ENCODE measurements around the gene TMEM131.
"Not testable (repeated sequence)": the region's sequence is repeated elsewhere in the genome, so short reads cannot be mapped to it uniquely, and the experiment has no call there.

Gene TMEM131

DNA sequence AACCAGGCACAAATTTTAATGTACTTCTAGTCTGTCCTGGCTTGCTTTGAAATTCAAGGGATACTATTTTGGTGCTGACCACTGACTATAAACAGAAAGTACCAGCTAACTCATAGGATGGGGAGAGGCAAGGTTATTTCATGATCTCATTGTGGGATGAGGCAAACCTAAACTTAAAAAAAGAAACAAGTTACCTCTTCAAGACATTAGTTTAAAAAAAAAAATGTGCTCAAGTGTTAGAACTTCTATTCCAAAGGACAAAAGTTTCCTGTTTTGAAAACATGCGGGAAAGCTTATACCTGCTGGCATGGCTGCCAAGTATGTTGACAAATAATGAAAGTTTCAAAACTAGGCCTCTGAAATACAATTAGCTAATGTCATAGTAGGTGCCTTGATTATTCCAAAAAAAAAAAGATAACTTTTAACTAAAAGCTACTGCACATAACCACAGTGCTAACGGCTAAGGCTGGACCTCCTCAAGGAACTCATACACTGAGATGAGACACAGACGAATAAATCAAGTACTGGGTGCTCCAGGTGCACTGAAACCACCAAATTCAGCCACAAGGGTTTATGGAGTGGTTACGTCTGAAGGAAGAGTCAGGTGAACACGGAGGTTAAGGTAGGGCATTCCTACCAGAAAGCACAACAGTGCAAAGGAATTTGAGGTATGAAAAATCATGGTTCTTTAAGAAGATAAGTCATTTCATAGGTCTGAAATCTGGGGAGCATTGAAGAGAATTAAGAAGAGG, 38.1 kb downstream of the TMEM131 start:
- no peak for FAIRE-seq

DNA sequence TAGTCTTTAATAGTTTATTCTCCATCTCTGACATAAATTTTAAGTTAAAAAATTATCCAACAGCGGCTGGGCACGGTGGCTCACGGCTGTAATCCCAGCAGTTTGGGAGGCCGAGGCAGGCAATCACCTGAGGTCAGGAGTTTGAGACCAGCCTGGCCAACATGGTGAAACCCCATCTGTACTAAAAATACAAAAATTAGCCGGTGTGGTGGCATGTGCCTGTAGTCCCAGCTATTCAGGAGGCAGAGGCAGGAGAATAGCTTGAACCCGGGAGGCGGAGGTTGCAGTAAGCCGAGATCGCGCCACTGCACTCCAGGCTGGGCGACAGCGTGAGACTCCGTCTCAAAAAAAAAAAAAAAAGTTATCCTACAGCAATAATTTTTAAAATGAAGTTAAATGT, 39.0 kb downstream of the TMEM131 start:
- not testable (repeated sequence) for FAIRE-seq

More for the DNA sequence above, 38.1 kb downstream of the TMEM131 start:
- DNase-seq (ENCODE audit: low spot score) = peak; percentile 12

DNA sequence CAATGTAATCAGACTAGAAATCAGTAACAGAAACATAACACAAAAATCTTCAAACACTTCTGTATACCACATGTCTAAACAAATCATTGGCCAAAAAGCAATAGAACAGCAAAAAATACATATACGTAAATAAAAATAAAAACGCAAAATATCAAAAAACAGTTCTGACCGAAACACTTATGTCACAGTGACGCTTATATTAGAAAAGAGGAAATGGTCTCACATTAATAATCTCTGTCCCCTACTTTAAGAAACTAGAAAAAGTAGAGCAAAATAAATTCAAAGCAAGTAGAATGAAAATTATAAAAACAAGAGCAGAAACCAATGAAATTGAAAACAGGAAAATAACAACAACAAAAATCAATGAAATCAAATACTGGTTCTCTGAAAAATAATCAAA, 41.9 kb downstream of the TMEM131 start:
- DNase-seq (ENCODE audit: low spot score) (no peak), FAIRE-seq (no peak)

More for the DNA sequence above, 39.0 kb downstream of the TMEM131 start:
- DNase-seq (ENCODE audit: low spot score) = not testable (repeated sequence)

DNA sequence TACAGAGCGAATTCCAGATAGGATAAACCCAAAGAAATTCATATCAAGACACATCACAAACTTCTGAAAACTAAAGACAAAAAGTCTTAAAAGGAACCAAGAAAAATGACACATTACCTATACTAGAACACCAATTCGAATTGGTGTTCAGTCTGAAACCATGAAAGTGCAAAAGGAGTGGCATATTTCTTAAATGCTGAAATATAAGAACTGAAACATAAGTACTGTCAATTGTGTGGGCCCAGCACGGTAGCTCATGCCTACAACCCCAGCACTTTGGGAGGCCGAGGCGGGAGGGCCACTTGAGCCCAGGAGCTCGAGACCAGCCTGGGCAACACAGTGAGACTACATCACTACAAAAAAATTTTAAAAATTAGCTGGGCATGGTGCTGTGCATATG, 43.4 kb downstream of the TMEM131 start:
- DNase-seq (ENCODE audit: low spot score) (no peak), FAIRE-seq (no peak)

DNA sequence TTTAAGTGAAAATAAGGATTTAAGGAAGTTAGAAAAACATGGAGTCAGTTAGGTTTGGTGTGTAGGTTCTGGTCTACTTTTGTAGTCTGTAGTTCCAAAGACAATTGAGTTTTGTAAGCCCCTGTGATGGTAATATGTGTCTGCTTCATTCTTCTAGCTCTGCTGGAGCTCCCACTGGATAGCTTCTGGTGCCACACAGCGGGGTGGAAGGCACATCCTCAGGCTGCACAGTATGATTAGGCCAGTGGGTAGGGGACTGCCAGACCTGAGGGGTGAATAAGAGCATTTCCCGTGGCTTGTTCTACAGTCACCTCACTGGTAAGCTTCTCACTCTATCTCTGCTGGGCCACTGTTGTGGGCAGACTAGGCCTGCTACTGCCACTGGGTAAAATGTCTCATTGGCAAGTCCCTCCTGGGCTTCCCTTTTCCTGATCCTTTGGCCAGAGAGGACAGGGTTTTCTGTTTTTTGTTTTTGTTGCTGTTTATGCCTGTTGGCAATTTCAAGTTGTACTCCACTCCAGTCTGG, 44.5 kb downstream of the TMEM131 start:
- FAIRE-seq = no peak
- no peak for DNase-seq (ENCODE audit: low spot score)

DNA sequence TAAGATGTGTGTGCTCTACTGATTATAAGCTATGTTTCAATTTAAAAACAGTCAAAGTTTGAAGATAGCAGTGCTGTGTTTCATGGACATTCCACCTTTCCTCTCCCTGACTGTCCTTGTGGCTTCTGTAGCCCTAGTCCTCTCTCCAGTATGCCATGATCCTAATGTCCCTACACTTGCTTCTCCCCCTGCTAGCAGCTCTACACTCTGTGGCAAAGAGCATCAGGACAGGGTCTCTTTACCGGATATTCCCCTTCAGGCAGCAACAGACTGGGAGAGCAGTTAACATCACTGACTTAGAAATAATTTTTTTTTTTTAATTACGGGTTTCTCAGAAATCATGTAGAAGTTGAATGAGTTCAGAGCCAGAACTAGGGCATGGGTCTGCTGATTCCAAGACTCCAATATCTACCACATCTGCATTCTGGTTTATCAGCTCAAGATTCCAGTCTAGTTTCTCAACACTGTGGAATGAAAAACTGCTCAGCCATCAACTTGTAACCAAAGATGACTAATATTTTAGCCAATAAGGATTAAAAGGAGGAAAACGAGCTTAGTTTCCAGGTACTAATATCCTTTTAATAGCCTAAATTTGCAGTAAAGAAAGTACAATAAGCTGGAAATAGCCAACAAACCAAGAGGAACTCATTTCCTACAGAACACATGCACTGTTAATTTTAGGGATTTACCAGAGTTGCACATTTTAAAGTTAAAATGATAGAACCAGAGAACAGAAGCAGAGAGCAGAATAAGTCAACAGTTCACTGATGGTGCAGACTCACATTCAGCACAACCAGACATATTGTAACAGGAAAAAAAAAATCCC, 45.2 kb downstream of the TMEM131 start:
- DNase-seq (ENCODE audit: low spot score) (peak; percentile 20), FAIRE-seq (no peak)

DNA sequence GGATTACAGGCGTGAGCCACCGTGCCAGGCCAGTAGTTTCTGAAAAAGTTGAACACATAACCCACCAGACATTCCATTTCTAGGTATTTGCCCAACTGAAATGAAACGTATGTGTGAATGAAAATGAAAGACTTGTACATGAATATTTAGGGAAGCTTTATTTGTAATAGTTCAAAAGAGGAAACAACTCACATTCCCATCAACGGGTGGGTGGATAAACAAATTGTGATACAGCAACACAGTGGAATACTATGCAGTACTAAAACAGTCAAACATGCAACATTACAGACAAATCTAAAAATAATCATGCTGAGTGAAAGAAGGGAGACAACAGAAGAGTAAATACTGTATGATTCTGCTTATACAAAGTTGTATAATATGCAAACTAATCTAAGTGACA, 46.8 kb downstream of the TMEM131 start:
- no peak for DNase-seq (ENCODE audit: low spot score)
- FAIRE-seq = no peak

DNA sequence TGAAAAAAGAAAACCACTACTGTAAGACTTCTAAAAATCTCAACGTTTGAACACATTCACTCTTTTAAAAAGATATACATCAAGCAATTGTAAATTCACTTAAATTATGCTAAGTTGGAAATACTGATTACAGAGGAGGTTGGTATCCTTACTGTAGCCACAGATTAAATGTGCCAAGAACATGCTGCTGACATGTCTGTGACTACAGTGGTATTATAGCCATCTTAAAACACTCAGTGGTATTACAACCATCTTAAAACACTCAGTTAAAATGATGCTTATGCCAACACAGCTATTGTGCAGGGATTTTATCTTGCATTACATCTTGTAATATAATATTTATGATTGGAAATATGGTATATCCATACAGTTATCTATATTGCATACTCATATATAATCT, 50.0 kb downstream of the TMEM131 start:
- FAIRE-seq (peak; percentile 27), DNase-seq (ENCODE audit: low spot score) (no peak)

DNA sequence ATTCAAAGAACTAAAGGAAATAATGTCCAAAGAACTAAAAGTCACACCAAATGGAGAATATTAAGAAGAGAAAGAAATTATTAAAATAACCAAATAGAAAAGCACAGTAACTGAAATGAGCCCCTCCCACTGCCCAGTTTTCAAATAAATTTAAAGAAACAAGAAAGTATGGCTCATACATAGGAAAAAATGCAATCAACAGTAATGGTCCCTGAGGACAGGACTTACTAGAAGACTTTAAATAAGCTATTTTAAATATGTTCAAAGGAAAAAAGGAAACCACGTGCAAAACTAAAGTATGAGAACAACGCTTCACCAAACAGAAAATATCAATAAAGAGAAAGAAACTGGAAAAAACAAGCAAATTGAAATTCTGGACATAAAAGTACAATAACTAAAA, 58.9 kb downstream of the TMEM131 start:
- DNase-seq (ENCODE audit: low spot score) (no peak), FAIRE-seq (no peak)

DNA sequence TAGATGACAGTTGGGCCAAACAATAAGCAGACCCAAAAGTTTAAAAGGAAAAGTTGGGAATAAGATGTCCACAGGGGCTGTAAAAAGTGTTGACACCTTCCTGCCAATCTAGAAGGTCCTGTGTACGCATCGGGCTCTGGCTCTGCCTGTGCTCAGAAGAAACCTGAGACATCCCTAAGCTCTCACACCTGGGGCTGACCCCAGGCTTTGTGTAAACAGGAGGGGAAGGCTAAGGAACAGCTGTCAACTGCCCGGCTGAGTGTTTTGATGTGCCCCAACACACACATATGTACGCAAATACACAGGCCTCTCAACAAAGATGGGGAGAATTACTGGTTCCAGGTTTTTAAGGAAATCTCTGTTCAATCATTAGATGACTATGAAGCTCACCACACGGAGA, 59.5 kb downstream of the TMEM131 start:
- DNase-seq (ENCODE audit: low spot score) (peak; percentile 13), FAIRE-seq (no peak)

DNA sequence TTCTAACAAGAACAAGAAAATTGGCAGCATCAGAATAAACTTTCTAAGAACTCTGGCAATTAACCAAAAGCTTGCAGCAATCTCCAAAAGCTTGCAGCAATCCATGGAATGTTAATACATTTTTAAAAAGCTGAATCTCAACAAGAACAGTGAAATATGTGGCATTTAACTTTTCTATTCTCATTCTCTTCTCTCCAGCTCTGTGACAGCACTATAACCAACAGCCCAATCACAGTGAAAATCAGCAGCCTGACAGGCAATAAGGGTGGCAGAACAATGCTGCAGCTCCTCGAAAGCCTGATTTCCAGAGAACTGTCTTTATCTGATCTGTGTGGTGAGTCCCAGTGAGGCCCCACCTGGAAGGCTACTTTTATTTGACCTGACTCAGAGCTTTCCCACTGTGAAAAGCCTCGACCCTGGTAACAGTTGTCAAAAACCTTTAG, 60.0 kb downstream of the TMEM131 start:
- DNase-seq (ENCODE audit: low spot score) = peak; percentile 17
- no peak for FAIRE-seq

DNA sequence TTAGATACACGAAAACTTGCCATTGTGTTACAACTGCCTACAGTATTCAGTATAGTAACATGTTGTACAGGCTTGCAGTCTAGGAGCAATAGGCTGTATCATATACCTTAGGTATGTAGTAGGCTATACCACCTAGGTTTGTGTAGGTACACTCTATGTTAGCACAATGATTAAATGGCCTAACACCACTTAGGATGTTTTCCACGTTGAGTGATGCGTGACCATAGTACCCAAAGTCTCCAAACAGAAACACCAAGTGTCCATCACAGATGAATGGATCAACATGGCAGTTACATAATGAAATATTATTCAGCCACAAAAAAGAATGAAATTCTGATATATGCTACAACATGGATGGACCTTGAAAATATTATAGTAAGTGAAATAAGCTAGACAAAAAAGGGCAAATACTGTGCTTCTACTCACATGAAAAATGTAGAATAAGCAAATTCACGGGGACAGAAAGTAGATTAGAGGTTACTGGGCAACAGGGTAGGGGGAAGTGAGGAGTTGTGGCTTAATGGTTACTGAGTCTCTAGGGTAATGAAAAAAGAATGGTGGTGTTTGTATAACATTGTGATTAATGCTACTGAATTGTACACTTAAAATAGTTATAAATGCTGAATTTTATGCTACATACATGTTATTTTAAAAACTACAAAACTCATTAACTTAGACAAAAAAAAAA, 62.6 kb downstream of the TMEM131 start:
- no peak for DNase-seq (ENCODE audit: low spot score)
- no peak for FAIRE-seq

DNA sequence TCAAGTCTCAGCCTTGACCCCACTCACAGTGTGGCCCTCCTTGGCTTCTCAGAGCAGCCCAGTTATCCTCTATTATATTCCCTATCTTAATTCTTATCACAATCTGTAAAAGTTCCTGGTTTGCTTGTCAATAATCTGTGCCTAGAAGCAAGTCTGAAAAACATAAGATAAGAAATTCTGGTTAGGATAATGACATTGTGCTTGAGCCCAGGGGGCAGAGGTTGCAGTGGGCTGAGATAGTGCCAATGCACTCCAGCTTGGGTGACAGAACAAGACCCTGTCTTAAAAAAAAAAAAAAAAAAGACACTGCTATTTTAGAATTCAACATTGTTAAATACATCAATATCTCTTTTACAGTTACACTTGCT, 63.9 kb downstream of the TMEM131 start:
- DNase-seq (ENCODE audit: low spot score) = no peak
- no peak for FAIRE-seq

DNA sequence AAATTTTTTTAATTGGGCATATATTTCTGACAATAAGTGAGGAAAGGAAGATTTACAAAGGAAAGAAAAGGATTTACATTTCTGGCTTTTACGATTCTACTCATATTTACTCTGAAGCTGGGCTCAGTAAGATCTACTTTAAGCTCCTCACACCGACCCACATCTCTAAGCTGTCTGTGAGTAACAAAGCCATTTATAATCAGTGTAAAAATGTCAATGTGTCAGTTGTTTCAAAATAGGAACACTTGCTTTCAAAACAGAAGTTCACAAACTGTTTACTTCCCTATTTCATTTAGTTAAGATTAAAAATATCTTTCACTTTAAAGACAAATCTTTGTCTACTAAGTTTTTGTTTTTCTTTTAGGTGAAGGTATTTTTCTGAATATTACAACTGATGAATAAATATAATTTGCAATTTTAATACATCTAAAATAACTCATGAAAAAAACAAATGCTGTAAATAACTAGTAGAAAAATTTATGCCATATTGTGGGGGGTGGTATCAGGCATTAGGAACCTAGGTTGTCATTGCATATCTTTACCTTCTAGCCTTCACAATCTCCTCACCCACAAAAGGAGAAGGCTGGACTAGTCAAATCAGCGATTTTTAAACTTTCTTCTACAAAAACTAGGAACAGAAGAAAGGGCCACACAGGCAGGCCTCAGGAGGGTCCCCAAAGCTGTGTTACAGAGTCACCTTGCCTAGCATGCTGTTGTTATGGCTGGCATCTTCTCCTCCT, 64.5 kb downstream of the TMEM131 start:
- DNase-seq (ENCODE audit: low spot score) (no peak), FAIRE-seq (no peak)

DNA sequence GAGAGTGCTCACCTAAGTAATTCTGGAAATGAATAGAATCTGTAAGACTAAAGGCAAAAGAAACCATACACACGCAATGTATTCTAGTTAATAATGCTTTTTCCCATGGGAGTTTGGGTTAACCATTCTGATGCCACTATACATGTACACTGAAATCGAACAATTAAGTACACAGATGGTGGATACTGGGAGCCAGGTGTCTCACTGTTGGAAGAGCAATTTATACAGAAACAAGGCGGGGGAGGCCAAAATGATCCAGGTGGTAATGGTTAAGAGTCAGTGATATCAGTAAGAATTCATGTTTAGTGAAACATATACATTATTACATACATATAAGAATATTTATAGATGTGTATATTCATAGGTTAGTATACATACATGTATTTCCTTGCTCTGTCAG, 67.2 kb downstream of the TMEM131 start:
- FAIRE-seq (no peak), DNase-seq (ENCODE audit: low spot score) (no peak)

DNA sequence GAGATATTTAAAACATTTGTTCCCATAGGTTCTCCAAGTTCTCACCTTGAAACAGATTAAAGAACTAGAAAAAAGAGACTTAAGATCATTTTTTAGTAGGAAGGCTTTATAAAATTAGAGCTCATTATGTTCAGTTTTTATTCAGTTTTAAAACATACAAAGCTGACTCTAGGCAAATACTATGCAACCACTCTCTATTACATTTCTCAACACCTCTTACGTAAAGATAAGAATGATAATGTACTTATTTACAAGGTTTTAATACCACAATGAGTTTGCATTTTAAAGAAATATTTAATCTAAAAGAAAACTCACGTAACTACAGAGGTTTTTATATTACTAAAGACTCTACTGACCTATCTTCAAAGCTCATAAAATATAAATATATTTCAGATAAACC, 68.8 kb downstream of the TMEM131 start:
- FAIRE-seq = no peak
- DNase-seq (ENCODE audit: low spot score) = no peak

DNA sequence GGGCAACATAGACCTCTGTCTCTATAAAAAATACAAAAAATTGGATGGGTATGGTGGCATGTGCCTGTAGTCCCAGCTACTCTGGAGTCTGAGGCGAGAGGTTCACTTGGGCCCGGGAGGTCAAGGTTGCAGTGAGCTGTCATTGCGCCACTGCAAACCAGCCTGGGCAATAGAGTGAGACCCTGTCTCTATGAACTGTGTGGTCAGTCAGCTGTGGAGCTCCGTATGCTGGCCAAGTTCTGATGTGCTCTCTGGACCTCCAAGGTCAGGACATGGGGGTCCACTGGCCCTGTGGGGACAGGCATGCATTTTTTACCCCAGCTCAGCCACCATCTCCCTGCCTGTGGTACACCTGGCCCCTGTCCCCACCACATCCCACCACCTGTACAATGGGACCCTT, 71.6 kb downstream of the TMEM131 start:
- FAIRE-seq = no peak
- no peak for DNase-seq (ENCODE audit: low spot score)

DNA sequence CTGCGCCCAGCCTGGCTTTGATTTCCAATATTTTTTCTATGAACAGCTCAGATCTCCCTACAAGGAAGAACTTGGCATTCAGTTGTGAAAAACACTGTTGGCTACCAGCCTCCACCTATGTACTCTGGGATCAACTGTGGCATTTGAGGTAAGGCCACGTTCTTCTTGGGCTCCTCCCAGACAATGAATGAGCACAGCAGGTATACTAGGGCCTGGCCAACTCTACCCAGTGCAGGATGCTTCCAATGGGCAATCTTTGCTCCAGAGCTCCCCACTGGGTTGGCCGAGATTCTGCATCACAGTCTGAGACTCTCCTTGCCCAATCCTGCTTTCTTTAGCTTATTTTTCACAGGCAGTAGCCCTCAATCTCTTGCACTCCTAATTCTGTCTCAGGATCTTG, 75.9 kb downstream of the TMEM131 start:
- no peak for FAIRE-seq
- DNase-seq (ENCODE audit: low spot score) = no peak

DNA sequence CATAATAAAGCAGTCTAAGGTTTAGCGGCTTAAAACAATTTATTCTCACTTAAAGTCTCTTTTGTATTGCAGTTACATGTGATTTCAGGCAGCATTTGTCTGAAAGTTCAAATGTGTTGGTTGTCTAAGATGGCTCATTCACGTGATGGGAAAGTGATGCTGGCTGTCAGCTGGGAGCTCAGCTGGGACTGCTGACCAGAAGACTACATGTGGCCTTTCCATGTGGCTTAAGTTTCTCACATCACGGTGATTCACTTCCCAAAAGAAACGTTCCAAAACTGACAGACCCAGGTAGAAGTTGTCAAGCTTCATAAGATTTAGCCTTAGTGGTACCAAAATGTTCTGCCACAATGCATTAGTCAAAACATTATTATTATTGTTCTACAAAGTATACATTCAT, 76.9 kb downstream of the TMEM131 start:
- FAIRE-seq (no peak), DNase-seq (ENCODE audit: low spot score) (no peak)

DNA sequence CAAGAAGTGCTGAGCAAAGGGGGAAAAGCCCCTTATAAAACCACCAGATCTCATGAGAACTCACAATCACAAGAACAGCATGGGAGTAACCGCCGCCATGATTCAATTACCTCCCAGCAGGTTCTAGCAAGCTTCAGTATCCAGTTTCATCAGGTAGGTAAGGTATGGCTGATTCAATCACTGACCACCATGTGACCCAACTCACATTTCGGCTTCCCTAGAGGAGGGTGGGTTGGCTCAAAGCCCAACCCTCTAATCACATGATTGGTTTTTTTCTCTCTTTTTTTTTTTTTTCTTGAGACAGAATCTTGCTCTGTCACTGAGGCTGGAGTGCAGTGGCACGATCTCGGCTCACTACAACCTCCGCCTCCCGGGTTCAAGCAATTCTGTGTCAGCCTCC, 78.1 kb downstream of the TMEM131 start:
- FAIRE-seq; DNase-seq (ENCODE audit: low spot score): not testable (repeated sequence)

DNA sequence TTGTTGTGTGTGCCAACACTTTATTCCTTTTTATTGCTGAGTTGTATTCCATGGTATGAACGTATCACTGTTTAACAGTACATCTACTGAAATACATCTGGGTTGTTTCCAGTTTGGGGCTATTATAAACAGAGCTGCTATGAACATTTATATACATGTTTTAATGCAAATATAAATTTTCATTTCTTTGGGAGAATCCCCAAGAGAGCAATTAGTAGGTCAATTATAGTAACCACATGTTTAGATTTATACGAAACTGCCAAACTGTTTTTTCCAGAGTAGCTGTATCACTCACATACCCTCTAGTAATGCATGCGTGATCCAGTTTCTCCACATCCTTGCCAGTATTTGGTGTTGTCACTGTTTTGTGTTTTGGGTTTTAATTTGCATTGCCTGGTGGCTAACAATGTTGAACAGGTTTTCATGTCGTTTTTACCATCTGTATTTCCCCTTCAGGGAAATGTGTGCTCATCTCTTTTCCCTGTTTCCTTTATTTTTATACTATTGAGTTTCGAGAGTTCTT, 81.0 kb downstream of the TMEM131 start:
- no peak for FAIRE-seq
- no peak for DNase-seq (ENCODE audit: low spot score)

All from urothelium cell line (cell line).